Measurements from ENCODE around the gene CRIP3.

CRIP3 gene

GRCh38 chr6:43338243-43338642 lies 29.6 kb upstream of the CRIP3 start:
- TF ChIP-seq, protein P1, sequence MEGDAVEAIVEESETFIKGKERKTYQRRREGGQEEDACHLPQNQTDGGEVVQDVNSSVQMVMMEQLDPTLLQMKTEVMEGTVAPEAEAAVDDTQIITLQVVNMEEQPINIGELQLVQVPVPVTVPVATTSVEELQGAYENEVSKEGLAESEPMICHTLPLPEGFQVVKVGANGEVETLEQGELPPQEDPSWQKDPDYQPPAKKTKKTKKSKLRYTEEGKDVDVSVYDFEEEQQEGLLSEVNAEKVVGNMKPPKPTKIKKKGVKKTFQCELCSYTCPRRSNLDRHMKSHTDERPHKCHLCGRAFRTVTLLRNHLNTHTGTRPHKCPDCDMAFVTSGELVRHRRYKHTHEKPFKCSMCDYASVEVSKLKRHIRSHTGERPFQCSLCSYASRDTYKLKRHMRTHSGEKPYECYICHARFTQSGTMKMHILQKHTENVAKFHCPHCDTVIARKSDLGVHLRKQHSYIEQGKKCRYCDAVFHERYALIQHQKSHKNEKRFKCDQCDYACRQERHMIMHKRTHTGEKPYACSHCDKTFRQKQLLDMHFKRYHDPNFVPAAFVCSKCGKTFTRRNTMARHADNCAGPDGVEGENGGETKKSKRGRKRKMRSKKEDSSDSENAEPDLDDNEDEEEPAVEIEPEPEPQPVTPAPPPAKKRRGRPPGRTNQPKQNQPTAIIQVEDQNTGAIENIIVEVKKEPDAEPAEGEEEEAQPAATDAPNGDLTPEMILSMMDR (IDR thresholded peaks at IDR 0.05; ENCODE audit: insufficient read depth, low read depth, low read length, missing control alignments), result no peak
- no peak for DNase-seq (ENCODE audit: low read depth)
- H3K4me3 ChIP-seq (ENCODE audit: low read length), result no peak overlapping the region

GRCh38 chr6:43336382-43336781 lies 27.8 kb upstream of the CRIP3 start:
- H3K4me3 ChIP-seq (ENCODE audit: low read length), result no peak overlapping the region
- no peak for DNase-seq (ENCODE audit: low read depth)
- TF ChIP-seq, protein P1 (IDR thresholded peaks at IDR 0.05; ENCODE audit: insufficient read depth, low read depth, low read length, missing control alignments), result no peak

DNA sequence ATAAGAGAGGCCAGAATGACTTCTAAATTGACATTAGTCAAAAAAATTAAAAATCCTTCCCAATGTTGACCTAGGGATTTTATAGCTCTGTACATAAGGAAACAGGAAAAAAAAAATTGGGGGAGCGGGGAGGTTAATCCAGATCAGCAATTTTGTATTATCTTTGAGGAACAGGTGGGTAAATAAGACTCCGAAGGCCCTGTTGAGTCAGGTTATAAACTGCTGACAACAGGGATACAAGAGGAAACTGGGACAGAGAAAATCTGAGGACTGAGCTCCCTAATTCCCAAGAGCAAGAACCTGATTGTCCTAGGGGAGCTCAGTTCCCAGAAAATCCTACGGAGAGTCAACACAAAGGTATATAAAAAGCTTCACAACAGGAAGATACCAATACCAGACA lies 26.8 kb upstream of the CRIP3 start:
- no peak overlapping the region for H3K4me3 ChIP-seq (ENCODE audit: low read length)
- TF ChIP-seq, protein P1 (IDR thresholded peaks at IDR 0.05; ENCODE audit: insufficient read depth, low read depth, low read length, missing control alignments), result no peak
- no peak for DNase-seq (ENCODE audit: low read depth)

GRCh38 chr6:43334466-43335095 lies 26.0 kb upstream of the CRIP3 start:
- no peak overlapping the region for H3K4me3 ChIP-seq (ENCODE audit: low read length)
- TF ChIP-seq, protein P1 (IDR thresholded peaks at IDR 0.05; ENCODE audit: insufficient read depth, low read depth, low read length, missing control alignments), result peak; percentile 70
- peak; percentile 69 for DNase-seq (ENCODE audit: low read depth)

GRCh38 chr6:43331891-43332290 lies 23.3 kb upstream of the CRIP3 start:
- DNase-seq (ENCODE audit: low read depth), result no peak
- TF ChIP-seq, protein P1 (IDR thresholded peaks at IDR 0.05; ENCODE audit: insufficient read depth, low read depth, low read length, missing control alignments), result no peak
- no peak overlapping the region for H3K4me3 ChIP-seq (ENCODE audit: low read length)

DNA sequence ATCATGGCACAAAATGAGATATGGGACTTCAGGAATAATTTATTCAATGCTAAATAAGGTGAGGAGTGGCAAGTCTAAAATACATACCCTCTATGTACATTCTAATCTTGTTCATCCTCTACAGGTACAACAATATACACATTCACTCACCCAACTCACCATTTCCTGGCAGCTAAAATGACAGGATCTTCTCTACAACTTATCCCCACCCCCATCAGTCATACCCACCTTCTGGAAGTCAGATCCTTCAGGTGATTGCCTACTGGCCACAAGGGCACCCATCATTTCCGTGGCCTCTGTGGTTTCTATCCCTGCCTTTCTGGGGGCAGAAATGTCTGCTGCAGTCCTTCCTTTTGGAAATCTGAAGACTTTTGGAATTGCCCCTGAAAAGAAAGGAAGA lies 22.8 kb upstream of the CRIP3 start:
- H3K4me3 ChIP-seq (ENCODE audit: low read length), result no peak overlapping the region
- TF ChIP-seq, protein P1 (IDR thresholded peaks at IDR 0.05; ENCODE audit: insufficient read depth, low read depth, low read length, missing control alignments), result no peak
- no peak for DNase-seq (ENCODE audit: low read depth)

GRCh38 chr6:43328528-43328927 lies 19.9 kb upstream of the CRIP3 start:
- no peak overlapping the region for H3K4me3 ChIP-seq (ENCODE audit: low read length)
- TF ChIP-seq, protein P1 (IDR thresholded peaks at IDR 0.05; ENCODE audit: insufficient read depth, low read depth, low read length, missing control alignments), result no peak
- no peak for DNase-seq (ENCODE audit: low read depth)

Measured in epithelial cell of esophagus (primary cell).